ENCODE data around the gene TLE5. TPM values are rescaled to one million over a fixed set of nuclear protein-coding genes. Genes with fewer than 3 reads are reported as not detected.

Gene TLE5
- 100 to 1,000 TPM; 105 to 286 (median 141) TPM for total RNA-seq

GRCh38 chr19:3062165-3063105 is at the start of gene TLE5:
Gene TLE5 (minus strand): TSS chr19:3062495. CDS start chr19:3062200, 295 bp downstream.
- WGBS, 10 experiments, result no CpG with 5 or more reads among the region's 111 CpGs
- in situ Hi-C loops (cut with MboI; ENCODE audit: low pct_unique_long_range_greater_than_20kb in 2 of 9, low sequenced_read_pairs in 9 of 9, unreplicated experiment in 9 of 9), result no loop called here
- peaks cover 6 to 11% of the 10 kb centered on the region in 2 donors for H3K4me1 ChIP-seq (replicated peaks in 1 of 2)
- H3K4me3 ChIP-seq, result peak within 1 kb of the TSS; percentile 67 to 100 (median 95)
- peak within 1 kb of the TSS; percentile 76 to 93 for H3K27ac ChIP-seq
- peak; percentile 65 to 77 (median 68) for ATAC-seq (replicated peaks in 6 of 8)

GRCh38 chr19:3111586-3112247 is 49.4 kb upstream of the TLE5 start:
- Histone ChIP-seq H3K4me1 (replicated peaks in 1 of 2) (no peaks in the 10 kb centered on the region), H3K27ac (no peak overlapping the region), H3K4me3 (no peak overlapping the region)
- ATAC-seq (replicated peaks in 6 of 8), result no peak
- WGBS, 10 experiments, result 93 to 100% (median 100%) methylated on average over 1 to 7 of the region's 17 CpGs; no CpG with 5 or more reads in 4 of the 10 experiments
- in situ Hi-C loops (cut with MboI; ENCODE audit: low pct_unique_long_range_greater_than_20kb in 2 of 9, low sequenced_read_pairs in 9 of 9, unreplicated experiment in 9 of 9), result loop anchor here in 1 of 9 experiments (25.0 kb wide), 1 partner anchor 149 kb away; no protein-coding TSS in a partner anchor

- ATAC-seq (replicated peaks in 6 of 8), result no peak
- 83 to 100% (median 99%) methylated on average over 1 to 7 of the region's 37 CpGs; no CpG with 5 or more reads in 2 of the 10 experiments for WGBS, 10 experiments
- no peaks in the 10 kb centered on the region for H3K4me1 ChIP-seq (replicated peaks in 1 of 2)
- in situ Hi-C loops (cut with MboI; ENCODE audit: low pct_unique_long_range_greater_than_20kb in 2 of 9, low sequenced_read_pairs in 9 of 9, unreplicated experiment in 9 of 9), result loop anchor here in 1 of 9 experiments (25.0 kb wide), 1 partner anchor 148 kb away; no protein-coding TSS in a partner anchor
- H3K4me3 ChIP-seq, result no peak overlapping the region
- no peak overlapping the region for H3K27ac ChIP-seq
These were observed 48.0 kb upstream of the TLE5 start for GRCh38 chr19:3110126-3110825.

GRCh38 chr19:3109491-3109890 is 47.2 kb upstream of the TLE5 start:
- Histone ChIP-seq H3K4me1 (replicated peaks in 1 of 2) (no peaks in the 10 kb centered on the region), H3K27ac (no peak overlapping the region), H3K4me3 (no peak overlapping the region)
- 80 to 100% (median 88%) methylated on average over 1 to 11 of the region's 22 CpGs; no CpG with 5 or more reads in 6 of the 10 experiments for WGBS, 10 experiments
- in situ Hi-C loops (cut with MboI; ENCODE audit: low pct_unique_long_range_greater_than_20kb in 2 of 9, low sequenced_read_pairs in 9 of 9, unreplicated experiment in 9 of 9), result loop anchor here in 1 of 9 experiments (25.0 kb wide), 1 partner anchor 147 kb away; no protein-coding TSS in a partner anchor
- no peak for ATAC-seq (replicated peaks in 6 of 8)

- H3K4me1 ChIP-seq (replicated peaks in 1 of 2), result no peaks in the 10 kb centered on the region
- WGBS, 10 experiments, result 0 to 60% (median 38%) methylated on average over 1 to 4 of the region's 5 CpGs; no CpG with 5 or more reads in 4 of the 10 experiments
- no peak overlapping the region for H3K27ac ChIP-seq
- H3K4me3 ChIP-seq, result no peak overlapping the region
- in situ Hi-C loops (cut with MboI; ENCODE audit: low pct_unique_long_range_greater_than_20kb in 2 of 9, low sequenced_read_pairs in 9 of 9, unreplicated experiment in 9 of 9), result loop anchor here in 1 of 9 experiments (25.0 kb wide), 1 partner anchor 146 kb away; no protein-coding TSS in a partner anchor
- peak in 5 of 8 experiments; percentile 30 to 74 (median 67) for ATAC-seq (replicated peaks in 6 of 8)
These were observed 46.5 kb upstream of the TLE5 start for GRCh38 chr19:3108775-3109174.

GRCh38 chr19:3107658-3108057 is 45.4 kb upstream of the TLE5 start:
- H3K4me1 ChIP-seq (replicated peaks in 1 of 2), result no peaks in the 10 kb centered on the region
- in situ Hi-C loops (cut with MboI; ENCODE audit: low pct_unique_long_range_greater_than_20kb in 2 of 9, low sequenced_read_pairs in 9 of 9, unreplicated experiment in 9 of 9), result loop anchor here in 1 of 9 experiments (25.0 kb wide), 1 partner anchor 145 kb away; no protein-coding TSS in a partner anchor
- no peak overlapping the region for H3K4me3 ChIP-seq
- no peak for ATAC-seq (replicated peaks in 6 of 8)
- H3K27ac ChIP-seq, result no peak overlapping the region
- WGBS, 10 experiments, result 88 to 96% methylated on average over 4 to 7 of the region's 7 CpGs; no CpG with 5 or more reads in 8 of the 10 experiments

GRCh38 chr19:3106509-3107141 is 44.3 kb upstream of the TLE5 start:
- H3K4me1 ChIP-seq (replicated peaks in 1 of 2), result no peaks in the 10 kb centered on the region
- in situ Hi-C loops (cut with MboI; ENCODE audit: low pct_unique_long_range_greater_than_20kb in 2 of 9, low sequenced_read_pairs in 9 of 9, unreplicated experiment in 9 of 9), result loop anchor here in 1 of 9 experiments (25.0 kb wide), 1 partner anchor 144 kb away; no protein-coding TSS in a partner anchor
- ATAC-seq (replicated peaks in 6 of 8), result peak in 1 of 8 experiments; percentile 27
- no peak overlapping the region for H3K4me3 ChIP-seq
- 80 to 100% (median 98%) methylated on average over 1 to 10 of the region's 17 CpGs; no CpG with 5 or more reads in 4 of the 10 experiments for WGBS, 10 experiments
- no peak overlapping the region for H3K27ac ChIP-seq

GRCh38 chr19:3105641-3106508 is 43.6 kb upstream of the TLE5 start:
- in situ Hi-C loops (cut with MboI; ENCODE audit: low pct_unique_long_range_greater_than_20kb in 2 of 9, low sequenced_read_pairs in 9 of 9, unreplicated experiment in 9 of 9), result loop anchor here in 1 of 9 experiments (25.0 kb wide), 1 partner anchor 144 kb away; no protein-coding TSS in a partner anchor
- Histone ChIP-seq H3K27ac (no peak overlapping the region), H3K4me1 (replicated peaks in 1 of 2) (no peaks in the 10 kb centered on the region), H3K4me3 (no peak overlapping the region)
- 63 to 100% (median 91%) methylated on average over 1 to 16 of the region's 33 CpGs; no CpG with 5 or more reads in 5 of the 10 experiments for WGBS, 10 experiments
- ATAC-seq (replicated peaks in 6 of 8), result no peak

- H3K4me1 ChIP-seq (replicated peaks in 1 of 2), result peaks cover 2 to 3% of the 10 kb centered on the region in 2 donors
- WGBS, 10 experiments, result 72 to 100% (median 90%) methylated on average over 1 to 6 of the region's 10 CpGs; no CpG with 5 or more reads in 7 of the 10 experiments
- no peak overlapping the region for H3K27ac ChIP-seq
- in situ Hi-C loops (cut with MboI; ENCODE audit: low pct_unique_long_range_greater_than_20kb in 2 of 9, low sequenced_read_pairs in 9 of 9, unreplicated experiment in 9 of 9), result loop anchor here in 1 of 9 experiments (25.0 kb wide), 1 partner anchor 142 kb away; no protein-coding TSS in a partner anchor
- H3K4me3 ChIP-seq, result no peak overlapping the region
- no peak for ATAC-seq (replicated peaks in 6 of 8)
These were observed 42.4 kb upstream of the TLE5 start for GRCh38 chr19:3104708-3104983.

- no peak for ATAC-seq (replicated peaks in 6 of 8)
- H3K4me3 ChIP-seq, result no peak overlapping the region
- no peak overlapping the region for H3K27ac ChIP-seq
- in situ Hi-C loops (cut with MboI; ENCODE audit: low pct_unique_long_range_greater_than_20kb in 2 of 9, low sequenced_read_pairs in 9 of 9, unreplicated experiment in 9 of 9), result loop anchor here in 1 of 9 experiments (25.0 kb wide), 1 partner anchor 140 kb away; no protein-coding TSS in a partner anchor
- 60 to 100% (median 94%) methylated on average over 1 to 8 of the region's 34 CpGs; no CpG with 5 or more reads in 4 of the 10 experiments for WGBS, 10 experiments
- H3K4me1 ChIP-seq (replicated peaks in 1 of 2), result peaks cover 2 to 6% of the 10 kb centered on the region in 2 donors
These were observed 40.2 kb upstream of the TLE5 start for GRCh38 chr19:3102239-3103140.

Measured in motor neuron (in vitro differentiated cells).